Measurements from ENCODE around the gene TCF4. TPM values are rescaled to one million over a fixed set of nuclear protein-coding genes. Genes with fewer than 3 reads are reported as not detected.

Gene TCF4
- total RNA-seq, 2 experiments from 2014 or later: 0.75 to 1.4 TPM

GRCh38 chr18:55360061-55360460 is 227.9 kb downstream of the TCF4 start:
- ATAC-seq (ENCODE audit: low read depth) (no peak), DNase-seq (no peak)
- Mint-ChIP-seq H3K4me1 (no peaks in the 10 kb centered on the region), H3K27ac (no peak overlapping the region), H3K9me3 (no peaks in the 10 kb centered on the region), H3K27me3 (peaks cover 4% of the 10 kb centered on the region), H3K4me3 (no peak overlapping the region), H3K36me3 (no peaks in the 10 kb centered on the region)
- POLR2A ChIA-PET: no interaction called here

GRCh38 chr18:55356815-55357214 is 231.2 kb downstream of the TCF4 start:
- DNase-seq: no peak
- Mint-ChIP-seq H3K27ac (no peak overlapping the region), H3K4me3 (no peak overlapping the region), H3K9me3 (no peaks in the 10 kb centered on the region), H3K36me3 (no peaks in the 10 kb centered on the region), H3K27me3 (peaks cover 16% of the 10 kb centered on the region), H3K4me1 (no peaks in the 10 kb centered on the region)
- no peak for ATAC-seq (ENCODE audit: low read depth)
- POLR2A ChIA-PET: no interaction called here

- ATAC-seq (ENCODE audit: low read depth) (no peak), DNase-seq (no peak)
- H3K9me3 Mint-ChIP-seq: no peaks in the 10 kb centered on the region
- POLR2A ChIA-PET: no interaction called here
- no peaks in the 10 kb centered on the region for H3K4me1 Mint-ChIP-seq
- H3K36me3 Mint-ChIP-seq: no peaks in the 10 kb centered on the region
- no peak overlapping the region for H3K4me3 Mint-ChIP-seq
- H3K27ac Mint-ChIP-seq: no peak overlapping the region
- peaks cover 16% of the 10 kb centered on the region for H3K27me3 Mint-ChIP-seq
Observed at GRCh38 chr18:55355223-55355622, 232.8 kb downstream of the TCF4 start.

- no peaks in the 10 kb centered on the region for H3K4me1 Mint-ChIP-seq
- POLR2A ChIA-PET: no interaction called here
- no peak overlapping the region for H3K4me3 Mint-ChIP-seq
- H3K27me3 Mint-ChIP-seq: peaks cover 16% of the 10 kb centered on the region
- ATAC-seq (ENCODE audit: low read depth) (no peak), DNase-seq (no peak)
- H3K36me3 Mint-ChIP-seq: no peaks in the 10 kb centered on the region
- no peaks in the 10 kb centered on the region for H3K9me3 Mint-ChIP-seq
- no peak overlapping the region for H3K27ac Mint-ChIP-seq
Observed at GRCh38 chr18:55354795-55355194, 233.2 kb downstream of the TCF4 start.

- POLR2A ChIA-PET: no interaction called here
- Mint-ChIP-seq H3K9me3 (no peaks in the 10 kb centered on the region), H3K27ac (no peak overlapping the region), H3K27me3 (peaks cover 16% of the 10 kb centered on the region), H3K36me3 (no peaks in the 10 kb centered on the region), H3K4me1 (no peaks in the 10 kb centered on the region), H3K4me3 (no peak overlapping the region)
- no peak for DNase-seq
- no peak for ATAC-seq (ENCODE audit: low read depth)
Observed at GRCh38 chr18:55353806-55354205, 234.2 kb downstream of the TCF4 start.

GRCh38 chr18:55353391-55353790 is 234.6 kb downstream of the TCF4 start:
- Mint-ChIP-seq H3K27me3 (peaks cover 16% of the 10 kb centered on the region), H3K27ac (no peak overlapping the region), H3K4me1 (no peaks in the 10 kb centered on the region), H3K9me3 (no peaks in the 10 kb centered on the region), H3K36me3 (no peaks in the 10 kb centered on the region), H3K4me3 (no peak overlapping the region)
- ATAC-seq (ENCODE audit: low read depth) (no peak), DNase-seq (no peak)
- POLR2A ChIA-PET: no interaction called here

- H3K36me3 Mint-ChIP-seq: no peaks in the 10 kb centered on the region
- no peaks in the 10 kb centered on the region for H3K4me1 Mint-ChIP-seq
- H3K27ac Mint-ChIP-seq: no peak overlapping the region
- DNase-seq (no peak), ATAC-seq (ENCODE audit: low read depth) (no peak)
- H3K27me3 Mint-ChIP-seq: peaks cover 16% of the 10 kb centered on the region
- no peaks in the 10 kb centered on the region for H3K9me3 Mint-ChIP-seq
- POLR2A ChIA-PET: no interaction called here
- H3K4me3 Mint-ChIP-seq: no peak overlapping the region
Observed at GRCh38 chr18:55351980-55352714, 235.8 kb downstream of the TCF4 start.

GRCh38 chr18:55351241-55351691 is 236.7 kb downstream of the TCF4 start:
- ATAC-seq (ENCODE audit: low read depth) (no peak), DNase-seq (no peak)
- Mint-ChIP-seq H3K9me3 (no peaks in the 10 kb centered on the region), H3K27me3 (peaks cover 16% of the 10 kb centered on the region), H3K27ac (no peak overlapping the region), H3K4me1 (no peaks in the 10 kb centered on the region), H3K4me3 (no peak overlapping the region), H3K36me3 (no peaks in the 10 kb centered on the region)
- POLR2A ChIA-PET: no interaction called here

- ATAC-seq (ENCODE audit: low read depth): no peak
Observed at GRCh38 chr18:55349685-55350084, 238.3 kb downstream of the TCF4 start.

GRCh38 chr18:55346961-55347740 is 240.8 kb downstream of the TCF4 start:
- Mint-ChIP-seq H3K27me3 (peaks cover 5% of the 10 kb centered on the region), H3K9me3 (no peaks in the 10 kb centered on the region), H3K36me3 (no peaks in the 10 kb centered on the region), H3K4me3 (no peak overlapping the region), H3K4me1 (no peaks in the 10 kb centered on the region), H3K27ac (no peak overlapping the region)
- POLR2A ChIA-PET: no interaction called here
- DNase-seq (no peak), ATAC-seq (ENCODE audit: low read depth) (no peak)

More at GRCh38 chr18:55349685-55350084, 238.3 kb downstream of the TCF4 start:
- POLR2A ChIA-PET: no interaction called here
- Mint-ChIP-seq H3K36me3 (no peaks in the 10 kb centered on the region), H3K4me1 (no peaks in the 10 kb centered on the region), H3K4me3 (no peak overlapping the region), H3K9me3 (no peaks in the 10 kb centered on the region), H3K27me3 (peaks cover 17% of the 10 kb centered on the region), H3K27ac (no peak overlapping the region)
- DNase-seq: no peak

- H3K4me1 Mint-ChIP-seq: no peaks in the 10 kb centered on the region
- no peaks in the 10 kb centered on the region for H3K36me3 Mint-ChIP-seq
- peaks cover 5% of the 10 kb centered on the region for H3K27me3 Mint-ChIP-seq
- POLR2A ChIA-PET: no interaction called here
- no peak overlapping the region for H3K4me3 Mint-ChIP-seq
- DNase-seq: no peak
- H3K27ac Mint-ChIP-seq: no peak overlapping the region
- no peak for ATAC-seq (ENCODE audit: low read depth)
- no peaks in the 10 kb centered on the region for H3K9me3 Mint-ChIP-seq
Observed at GRCh38 chr18:55346387-55346786, 241.6 kb downstream of the TCF4 start.

- no peak overlapping the region for H3K27ac Mint-ChIP-seq
- no peaks in the 10 kb centered on the region for H3K36me3 Mint-ChIP-seq
- no peaks in the 10 kb centered on the region for H3K9me3 Mint-ChIP-seq
- H3K4me1 Mint-ChIP-seq: no peaks in the 10 kb centered on the region
- POLR2A ChIA-PET: no interaction called here
- ATAC-seq (ENCODE audit: low read depth): no peak
- no peak overlapping the region for H3K4me3 Mint-ChIP-seq
- H3K27me3 Mint-ChIP-seq: peaks cover 5% of the 10 kb centered on the region
- no peak for DNase-seq
Observed at GRCh38 chr18:55345103-55345950, 242.7 kb downstream of the TCF4 start.

- DNase-seq: no peak
- no peaks in the 10 kb centered on the region for H3K36me3 Mint-ChIP-seq
- peaks cover 5% of the 10 kb centered on the region for H3K27me3 Mint-ChIP-seq
- no peak for ATAC-seq (ENCODE audit: low read depth)
- POLR2A ChIA-PET: no interaction called here
- H3K4me1 Mint-ChIP-seq: no peaks in the 10 kb centered on the region
- H3K9me3 Mint-ChIP-seq: no peaks in the 10 kb centered on the region
- no peak overlapping the region for H3K27ac Mint-ChIP-seq
- no peak overlapping the region for H3K4me3 Mint-ChIP-seq
Observed at GRCh38 chr18:55343396-55344073, 244.5 kb downstream of the TCF4 start.

All from activated naive CD8-positive, alpha-beta T cell treated with anti-CD3 and anti-CD28 coated beads, Interleukin-2, amount 10 ng/mL, durations not matched to agents 7 days and 5 days (primary cell).